ENCODE measurements around the gene IP6K1.

IP6K1 gene

GRCh38 chr3:49722896-49723295 is 63.4 kb downstream of the IP6K1 start:
- no peak for DNase-seq

GRCh38 chr3:49721896-49722781 is 64.2 kb downstream of the IP6K1 start:
- DNase-seq = no peak

GRCh38 chr3:49721596-49721895 is 64.8 kb downstream of the IP6K1 start:
- no peak for DNase-seq

GRCh38 chr3:49720855-49721595 is 65.3 kb downstream of the IP6K1 start:
- no peak for DNase-seq

- peak; percentile 96 for DNase-seq
Observed at GRCh38 chr3:49719214-49719884, 67.0 kb downstream of the IP6K1 start, which contains the start of gene AMIGO3. Gene AMIGO3, minus strand, starts transcription at chr3:49719684. Its CDS starts 219 bp downstream, at chr3:49719465.

- DNase-seq = no peak
Observed at GRCh38 chr3:49718858-49719213, 67.5 kb downstream of the IP6K1 start.

GRCh38 chr3:49717959-49718857 is 68.1 kb downstream of the IP6K1 start:
- DNase-seq = no peak

- DNase-seq = no peak
Observed at GRCh38 chr3:49717211-49717958, 69.0 kb downstream of the IP6K1 start.

- no peak for DNase-seq
Observed at GRCh38 chr3:49716691-49717210, 69.6 kb downstream of the IP6K1 start.

- DNase-seq = no peak
Observed at GRCh38 chr3:49716169-49716568, 70.2 kb downstream of the IP6K1 start.

GRCh38 chr3:49715611-49716121 is 70.7 kb downstream of the IP6K1 start:
- no peak for DNase-seq

- DNase-seq = no peak
Observed at GRCh38 chr3:49714728-49715550, 71.4 kb downstream of the IP6K1 start.

- DNase-seq = no peak
Observed at GRCh38 chr3:49713336-49714105, 72.8 kb downstream of the IP6K1 start.

- DNase-seq = no peak
Observed at GRCh38 chr3:49712631-49713317, 73.6 kb downstream of the IP6K1 start.

GRCh38 chr3:49712166-49712565 is 74.2 kb downstream of the IP6K1 start:
- no peak for DNase-seq

- no peak for DNase-seq
Observed at GRCh38 chr3:49711489-49711888, 74.9 kb downstream of the IP6K1 start.

GRCh38 chr3:49709852-49710251 is 76.5 kb downstream of the IP6K1 start:
- no peak for DNase-seq

GRCh38 chr3:49707113-49707480 is 79.2 kb downstream of the IP6K1 start:
- DNase-seq = no peak

GRCh38 chr3:49706456-49707112 is 79.8 kb downstream of the IP6K1 start:
- DNase-seq = no peak

Measured in NCI-H510A (cell line).